DMS 273 (cell line): Measurements from ENCODE around the gene NFKBIA.
"Not testable (repeated sequence)": the region's sequence is repeated elsewhere in the genome, so short reads cannot be mapped to it uniquely, and the experiment has no call there.

Experiments used
- DNase-seq: peaks from one replicate; lab custom pipeline; 2025; ENCODE audit not compliant: unreplicated experiment; lab: John Stamatoyannopoulos, UW

NFKBIA gene

GRCh38 chr14:35404449-35405303 lies at the start of gene NFKBIA:
Gene NFKBIA, minus strand, starts transcription at chr14:35404749. Its CDS starts 105 bp downstream, at chr14:35404644.
- DNase-seq, result peak; percentile 93

GRCh38 chr14:35446450-35446849 lies 41.9 kb upstream of the NFKBIA start:
- no peak for DNase-seq

GRCh38 chr14:35444104-35444503 lies 39.6 kb upstream of the NFKBIA start:
- no peak for DNase-seq

- DNase-seq, result no peak
These were observed 36.6 kb upstream of the NFKBIA start for GRCh38 chr14:35441160-35441559.

- DNase-seq, result peak; percentile 24
These were observed 34.6 kb upstream of the NFKBIA start for GRCh38 chr14:35438910-35439713.

- DNase-seq, result not testable (repeated sequence)
These were observed 33.9 kb upstream of the NFKBIA start for GRCh38 chr14:35438492-35438891.

GRCh38 chr14:35435177-35435576 lies 30.6 kb upstream of the NFKBIA start:
- DNase-seq, result no peak

- no peak for DNase-seq
These were observed 29.3 kb upstream of the NFKBIA start for GRCh38 chr14:35433826-35434225.

GRCh38 chr14:35430459-35431199 lies 26.1 kb upstream of the NFKBIA start:
- no peak for DNase-seq

GRCh38 chr14:35429951-35430350 lies 25.4 kb upstream of the NFKBIA start:
- no peak for DNase-seq

- no peak for DNase-seq
These were observed 21.3 kb upstream of the NFKBIA start for GRCh38 chr14:35425850-35426249.

GRCh38 chr14:35423621-35424020 lies 19.1 kb upstream of the NFKBIA start:
- no peak for DNase-seq

- no peak for DNase-seq
These were observed 15.7 kb upstream of the NFKBIA start for GRCh38 chr14:35420036-35420811.

- no peak for DNase-seq
These were observed 14.9 kb upstream of the NFKBIA start for GRCh38 chr14:35419429-35419841.

GRCh38 chr14:35418093-35418492 lies 13.5 kb upstream of the NFKBIA start:
- no peak for DNase-seq

GRCh38 chr14:35416108-35416750 lies 11.7 kb upstream of the NFKBIA start:
- no peak for DNase-seq

- DNase-seq, result no peak
These were observed 9.8 kb upstream of the NFKBIA start for GRCh38 chr14:35414365-35414764.

GRCh38 chr14:35412272-35413056 lies 7.9 kb upstream of the NFKBIA start:
- DNase-seq, result no peak

- no peak for DNase-seq
These were observed 6.3 kb upstream of the NFKBIA start for GRCh38 chr14:35410858-35411257.
